HG02798 (cell line): ENCODE data around the gene COL23A1.

Experiments used
- ATAC-seq: cut with Tn5 transposase; IDR thresholded peaks from one replicate; pipeline ENCODE4 v1.9.1; 2021; ENCODE audit warnings: mild to moderate bottlenecking; ENCODE audit not compliant: unreplicated experiment, poor library complexity

The COL23A1 gene

DNA sequence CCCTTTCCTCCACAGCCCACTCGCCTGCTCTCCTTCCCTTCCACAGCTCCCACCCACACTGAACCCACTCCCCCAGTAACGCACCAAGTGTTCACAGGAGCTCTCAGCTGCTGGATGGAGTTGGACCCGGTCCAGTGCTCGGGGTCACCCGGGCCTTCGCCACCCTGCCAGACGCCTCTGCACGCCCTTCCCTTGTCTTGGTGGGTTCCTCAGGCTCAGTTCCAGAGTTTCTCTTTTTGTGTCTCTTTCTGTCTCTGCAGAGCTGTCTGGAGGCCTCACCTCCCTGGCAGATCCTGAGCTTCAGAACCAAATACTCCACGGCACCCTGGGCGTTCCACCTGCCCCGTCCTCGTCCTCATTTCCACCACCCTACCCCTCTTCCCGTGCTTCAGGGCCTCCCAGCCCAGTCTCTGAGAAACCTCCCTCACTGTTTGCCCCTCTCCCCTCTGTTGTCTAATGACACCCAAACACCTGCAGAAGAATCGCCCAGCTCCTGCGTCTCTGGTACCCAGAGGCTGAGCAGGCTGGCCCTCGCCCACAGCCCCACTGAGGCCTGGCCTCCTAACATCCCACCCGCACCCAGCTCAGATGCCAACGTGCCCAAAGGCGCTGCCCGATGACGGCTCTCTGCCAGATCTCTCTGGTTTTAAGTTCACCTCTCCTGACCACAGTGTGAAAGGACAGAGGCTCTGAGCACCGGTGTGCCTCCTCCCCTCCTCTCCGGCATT lies 74.3 kb downstream of the COL23A1 start:
- ATAC-seq, result no peak

DNA sequence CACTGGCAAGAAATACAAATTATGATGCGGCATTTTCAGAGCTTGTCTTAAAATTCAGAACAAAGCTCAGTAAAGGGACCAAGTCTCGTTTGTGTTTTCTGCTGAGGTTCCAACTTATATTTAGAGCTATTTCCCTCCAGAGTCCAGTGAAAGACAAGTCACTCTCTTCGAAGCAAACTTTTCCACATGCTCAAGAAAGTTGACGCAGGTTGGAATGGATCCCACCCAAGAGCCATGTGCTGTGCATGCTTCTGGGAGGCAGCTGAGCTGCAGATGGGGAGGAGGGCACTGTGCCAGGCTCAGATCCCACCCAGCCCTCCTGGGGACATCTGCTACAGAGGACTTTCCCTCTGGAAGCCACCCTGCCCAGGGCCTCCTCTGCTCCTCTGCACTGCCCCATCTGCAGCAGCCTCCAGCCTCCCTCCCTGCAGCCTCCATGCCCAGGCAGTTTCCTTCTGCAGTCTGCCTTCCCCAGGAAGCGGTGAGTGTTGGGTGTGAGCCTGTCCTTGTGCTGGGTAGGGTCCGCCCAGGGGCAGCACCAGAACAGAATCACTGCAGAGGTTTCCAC lies 75.3 kb downstream of the COL23A1 start:
- ATAC-seq, result no peak

DNA sequence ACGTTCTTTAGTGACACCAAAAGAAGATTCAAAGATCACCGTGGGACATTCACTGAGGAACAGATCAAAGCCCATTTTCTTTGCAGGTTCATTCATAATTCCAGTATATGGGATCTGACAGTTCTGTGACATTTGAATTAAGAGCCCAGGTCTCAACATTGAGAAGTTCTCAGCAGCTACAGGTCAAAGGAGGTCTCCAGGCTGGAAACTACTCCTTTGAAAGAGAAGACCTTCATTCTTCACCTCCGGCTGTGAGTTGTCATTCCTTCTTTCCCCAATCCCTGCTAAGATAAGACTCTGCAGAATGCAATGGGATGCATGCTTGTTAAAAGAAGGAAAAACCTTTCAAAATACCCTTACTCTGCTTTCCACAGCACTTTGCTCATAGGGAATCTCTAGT lies 79.0 kb downstream of the COL23A1 start:
- ATAC-seq, result no peak

DNA sequence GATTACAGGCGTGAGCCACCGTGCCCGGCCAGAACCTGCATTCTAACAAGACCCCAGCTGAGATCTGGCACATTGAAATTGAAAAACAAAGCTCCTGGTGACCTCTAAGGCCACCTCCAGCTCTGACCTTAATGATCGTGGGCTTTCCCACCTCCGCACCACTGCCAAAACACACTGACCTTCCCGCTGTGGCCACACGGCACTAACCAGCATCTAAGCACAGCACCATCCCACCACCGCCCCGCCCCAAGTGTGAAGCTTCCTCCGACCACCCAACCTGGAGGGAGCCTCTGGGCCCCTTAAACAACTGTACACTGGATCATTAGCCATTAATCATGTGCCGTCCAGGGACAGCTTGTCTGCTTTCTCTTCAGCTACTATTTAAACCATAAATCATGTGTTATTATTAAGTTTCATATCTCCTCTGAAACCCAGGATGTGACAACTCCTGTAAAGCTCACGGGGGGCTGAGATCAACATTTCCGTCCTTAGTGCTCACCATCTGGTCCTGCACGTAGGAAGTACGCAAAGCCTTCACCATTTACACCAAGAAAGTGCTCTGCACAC lies 80.6 kb downstream of the COL23A1 start:
- ATAC-seq, result no peak

DNA sequence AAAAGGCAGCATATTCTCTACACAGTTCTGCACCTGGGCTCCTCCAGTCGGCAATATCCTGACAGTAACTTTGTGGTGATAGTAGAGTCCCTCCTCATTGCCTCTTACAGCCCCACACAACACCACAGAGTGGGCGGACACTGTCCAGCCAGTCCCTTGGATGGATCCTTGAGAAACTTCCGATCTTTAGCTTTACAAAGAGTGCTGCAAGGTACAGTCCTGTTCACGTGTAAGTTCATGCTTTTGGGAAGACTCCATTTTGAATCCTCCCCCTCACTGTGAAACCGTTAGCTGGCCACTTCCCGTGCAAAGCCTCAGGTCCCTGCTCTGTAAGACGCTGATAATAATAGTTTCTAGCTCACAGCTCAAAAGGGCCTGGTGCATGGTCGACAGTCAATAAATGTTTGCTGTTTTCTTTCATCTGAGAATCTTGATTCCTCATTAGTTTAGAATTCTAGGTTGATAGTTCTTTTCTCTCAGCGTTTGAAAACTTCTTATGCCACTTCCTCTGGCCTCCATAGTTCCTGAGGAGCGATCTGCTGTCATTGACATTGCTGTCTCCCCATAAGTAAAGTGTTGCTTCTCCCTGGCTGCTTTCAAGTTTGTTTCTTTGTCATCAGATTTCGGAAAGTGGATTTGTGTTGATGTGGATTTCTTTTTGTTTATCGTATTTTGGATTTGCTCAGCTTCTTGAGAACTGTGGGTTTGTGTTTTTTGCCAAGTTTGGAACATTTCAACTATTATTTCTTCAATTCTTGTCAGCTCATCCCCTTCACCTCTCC lies 82.9 kb downstream of the COL23A1 start:
- no peak for ATAC-seq

DNA sequence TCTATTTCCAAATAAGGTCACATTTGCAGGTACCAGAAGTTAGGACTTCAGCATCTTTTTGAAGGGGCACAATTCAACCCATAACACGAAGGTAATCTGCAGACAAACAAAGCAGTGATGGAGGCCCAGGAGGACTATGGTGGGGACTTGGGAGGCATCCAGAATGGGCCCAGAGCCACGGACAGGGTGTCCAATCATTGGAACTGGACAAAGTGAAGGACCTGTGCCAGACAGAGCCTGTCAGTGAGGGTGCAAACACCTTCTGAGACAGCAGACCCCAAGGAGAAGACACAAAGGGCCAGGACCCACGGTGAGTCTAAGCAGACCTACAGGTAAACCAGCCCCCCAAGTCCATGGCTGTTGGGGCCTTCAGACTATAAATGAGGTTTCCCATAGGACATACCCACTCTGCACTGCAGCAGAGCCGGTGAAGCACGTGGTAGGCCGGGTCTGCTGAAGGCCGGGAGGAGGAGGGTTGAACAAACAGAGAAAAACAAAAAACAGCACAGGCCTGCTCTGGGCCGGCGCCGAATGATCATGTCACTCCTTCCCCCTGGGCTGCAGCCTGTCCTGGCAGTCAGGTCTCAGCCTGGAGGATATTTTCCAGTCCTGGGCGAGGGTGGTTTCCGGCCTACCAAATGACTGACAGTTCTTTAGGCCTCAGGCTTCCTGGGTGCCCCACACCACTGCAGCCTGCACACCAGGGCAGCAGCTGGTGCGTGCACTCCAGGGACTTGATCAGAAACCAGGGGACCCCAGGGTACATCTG lies 84.4 kb downstream of the COL23A1 start:
- no peak for ATAC-seq

DNA sequence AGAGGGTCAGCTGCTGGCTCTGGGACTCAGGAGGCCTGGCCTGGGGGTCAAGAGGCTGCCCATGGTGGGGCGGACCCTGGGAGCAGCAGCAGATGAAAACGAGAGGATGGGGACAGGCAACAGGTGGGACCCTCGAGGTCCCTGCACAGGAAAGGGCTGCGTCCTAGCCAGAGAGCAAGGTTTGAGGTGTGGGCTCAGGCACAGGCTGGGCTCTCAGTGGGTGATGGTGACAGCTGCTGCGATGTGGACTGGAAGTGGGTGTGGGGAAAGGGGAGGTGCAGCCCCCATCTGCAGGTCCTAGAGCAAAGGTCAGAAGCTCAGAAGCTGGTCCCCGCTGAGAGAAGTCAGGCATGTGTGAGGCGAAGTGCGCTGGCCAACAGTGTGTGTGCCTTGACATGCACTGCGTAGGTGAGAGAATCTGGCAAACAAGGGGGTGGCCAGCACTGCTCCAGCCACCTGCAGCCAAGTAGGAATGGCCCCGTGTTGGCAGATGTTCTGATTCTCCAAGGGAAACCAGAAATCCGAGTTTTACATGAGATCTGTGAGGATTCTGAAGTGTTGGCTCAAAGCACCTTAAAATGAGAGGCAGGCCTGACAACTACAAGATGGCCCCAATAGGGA lies 85.7 kb downstream of the COL23A1 start:
- no peak for ATAC-seq

DNA sequence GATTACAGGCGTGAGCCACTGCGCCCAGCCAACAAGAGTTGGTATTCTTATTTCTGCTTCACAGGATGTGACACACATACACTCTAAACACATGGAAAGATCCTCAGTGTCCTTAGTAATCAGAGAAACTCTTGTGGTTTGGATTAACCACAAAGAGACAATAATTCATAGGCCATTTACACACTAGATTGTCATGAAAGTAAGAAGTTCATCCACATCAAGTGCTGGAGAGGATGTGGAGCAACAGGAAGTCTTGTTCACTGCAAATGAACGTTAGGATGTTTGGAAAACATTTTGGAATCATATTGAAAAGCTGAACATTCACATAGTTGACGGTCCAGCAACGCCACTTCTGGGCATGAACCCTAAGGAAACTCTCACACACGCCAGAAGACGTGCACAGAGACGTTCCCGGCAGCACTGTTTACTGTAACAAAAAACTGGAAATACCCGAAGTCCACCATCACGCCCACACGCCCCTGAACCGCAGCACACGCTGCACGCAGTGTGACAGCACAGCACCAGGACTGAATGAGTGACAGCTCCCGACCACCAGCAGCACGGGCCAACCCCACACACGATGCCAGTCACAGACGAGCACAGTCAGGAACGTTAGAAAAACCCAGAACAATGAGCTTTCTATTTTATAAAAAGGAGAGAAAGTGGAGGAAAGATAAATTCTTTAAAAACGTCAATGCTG lies 87.6 kb downstream of the COL23A1 start:
- ATAC-seq, result no peak

DNA sequence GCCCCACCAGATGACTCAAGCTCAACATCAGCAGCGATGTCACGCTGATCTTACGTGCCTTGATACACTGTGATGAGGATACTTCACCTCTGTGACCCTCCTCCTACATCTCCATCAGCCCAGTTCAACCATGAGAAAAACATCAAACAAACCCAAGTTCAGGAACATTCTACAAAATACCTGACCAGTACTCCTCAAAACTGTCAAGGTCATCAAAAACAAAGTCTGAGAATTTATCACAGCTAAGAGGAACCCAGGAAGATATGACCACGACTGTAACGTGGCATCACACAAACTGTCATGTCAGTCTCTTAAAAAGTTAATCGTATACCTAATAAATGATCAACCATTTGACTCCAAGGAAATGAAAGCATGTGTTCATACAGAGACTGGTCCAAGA lies 90.8 kb downstream of the COL23A1 start:
- ATAC-seq, result no peak

DNA sequence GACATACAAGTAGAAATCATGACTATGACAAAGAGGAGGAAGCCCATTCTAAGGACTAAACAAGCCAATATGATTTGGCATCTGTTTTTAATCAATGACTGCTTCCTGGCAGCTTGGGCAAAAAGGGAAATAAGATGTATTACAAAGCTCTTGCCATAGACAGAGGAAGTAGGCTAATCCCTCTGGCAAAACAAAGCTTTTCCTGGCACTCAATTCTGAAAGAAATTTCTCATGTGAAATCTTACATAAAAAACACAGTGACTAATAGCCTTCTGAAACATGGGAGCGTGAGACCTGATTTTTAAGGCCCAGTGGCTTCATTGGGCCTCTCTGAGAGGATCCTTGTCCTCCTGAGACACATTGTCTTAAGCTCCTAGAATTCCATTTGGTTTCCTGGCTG lies 93.6 kb downstream of the COL23A1 start:
- no peak for ATAC-seq

DNA sequence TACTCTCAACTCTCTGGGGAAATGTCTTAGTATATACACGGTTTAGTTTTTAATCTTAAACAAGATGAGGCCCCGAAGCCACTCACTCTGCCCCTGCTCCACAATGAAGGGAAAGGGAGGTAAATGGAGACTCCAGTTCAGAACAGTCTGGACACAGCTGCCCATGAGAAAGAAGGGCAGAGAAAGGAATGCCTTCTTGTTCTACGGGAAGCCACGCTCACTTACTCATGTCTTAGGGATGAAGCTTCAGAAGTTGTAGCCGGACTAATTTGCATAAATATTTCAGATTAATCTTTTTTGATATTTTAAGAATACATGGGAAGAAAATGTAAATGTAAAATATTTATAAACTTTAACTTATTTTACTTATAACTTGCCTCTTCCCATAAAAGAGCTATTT lies 94.0 kb downstream of the COL23A1 start:
- no peak for ATAC-seq

DNA sequence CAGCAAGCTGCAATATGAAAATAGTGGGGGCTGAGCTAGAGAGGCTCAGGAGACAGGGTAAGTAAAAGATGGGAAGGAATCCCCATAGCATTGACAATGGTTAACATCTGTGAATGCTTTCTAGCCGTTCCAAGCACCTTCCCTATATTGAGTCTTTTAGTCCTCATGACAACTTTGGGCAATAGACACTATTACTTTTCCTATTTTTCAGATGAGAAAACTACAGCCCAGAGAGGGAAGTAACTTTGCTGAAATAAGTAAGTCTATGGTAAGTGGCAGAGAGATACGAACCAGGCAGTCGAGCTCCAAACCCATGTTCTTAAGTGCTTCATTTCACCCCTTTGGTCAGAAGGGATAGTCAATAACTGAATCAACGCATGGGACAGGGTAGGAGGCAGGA lies 94.5 kb downstream of the COL23A1 start:
- ATAC-seq, result no peak

DNA sequence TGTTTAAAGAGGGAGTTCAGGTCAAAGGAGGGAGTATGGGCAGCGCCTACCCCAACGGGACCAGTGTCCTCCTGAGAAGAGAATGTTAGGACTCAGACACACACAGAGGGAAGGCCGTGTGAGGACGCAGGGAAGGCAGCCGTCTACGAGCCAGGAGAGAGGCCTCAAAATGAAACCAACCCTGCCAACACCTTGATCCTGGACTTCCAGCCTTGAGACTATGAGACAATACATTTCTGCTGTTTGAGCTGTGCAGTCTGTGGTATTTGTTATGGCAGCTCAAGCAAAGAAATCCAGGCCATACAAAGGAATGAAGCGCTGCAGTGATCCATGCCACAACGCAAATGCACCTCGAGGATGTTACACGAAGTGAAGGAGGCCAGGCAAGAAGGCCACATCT lies 97.9 kb downstream of the COL23A1 start:
- no peak for ATAC-seq

DNA sequence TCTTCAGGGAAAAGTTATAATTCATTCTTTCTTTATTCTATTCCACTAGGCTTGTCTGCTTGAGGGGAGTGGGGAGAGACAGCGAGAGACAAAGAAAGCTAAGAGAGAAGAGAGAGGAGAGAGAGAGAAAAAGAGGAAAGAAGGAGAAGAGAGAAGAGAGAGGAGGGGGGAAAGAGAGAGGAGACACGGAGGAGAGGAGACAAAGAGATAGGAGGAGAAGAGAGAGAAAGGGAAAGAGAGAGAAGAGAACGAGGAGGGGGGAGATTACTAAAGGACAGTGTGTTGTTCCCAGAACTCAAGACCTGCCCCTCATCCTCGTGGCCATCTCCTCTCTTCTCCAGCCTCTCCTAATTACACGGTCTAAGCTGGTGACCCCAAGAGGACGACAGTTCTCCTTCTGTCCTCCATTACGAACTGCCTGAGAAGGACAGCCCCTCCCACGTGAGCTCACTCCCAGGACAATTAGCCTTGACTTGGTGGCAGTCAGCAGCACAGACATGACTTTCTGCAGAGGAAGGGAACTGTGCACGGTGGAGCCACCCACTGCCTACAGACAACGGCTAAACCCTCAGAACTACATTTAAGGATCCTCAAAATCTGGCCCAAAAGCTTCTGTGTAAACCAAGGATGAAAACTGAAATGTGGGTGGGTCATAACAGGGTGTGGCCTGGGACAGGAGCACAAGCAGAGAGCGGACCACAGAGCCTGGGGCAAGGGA lies 99.1 kb downstream of the COL23A1 start:
- ATAC-seq, result no peak

DNA sequence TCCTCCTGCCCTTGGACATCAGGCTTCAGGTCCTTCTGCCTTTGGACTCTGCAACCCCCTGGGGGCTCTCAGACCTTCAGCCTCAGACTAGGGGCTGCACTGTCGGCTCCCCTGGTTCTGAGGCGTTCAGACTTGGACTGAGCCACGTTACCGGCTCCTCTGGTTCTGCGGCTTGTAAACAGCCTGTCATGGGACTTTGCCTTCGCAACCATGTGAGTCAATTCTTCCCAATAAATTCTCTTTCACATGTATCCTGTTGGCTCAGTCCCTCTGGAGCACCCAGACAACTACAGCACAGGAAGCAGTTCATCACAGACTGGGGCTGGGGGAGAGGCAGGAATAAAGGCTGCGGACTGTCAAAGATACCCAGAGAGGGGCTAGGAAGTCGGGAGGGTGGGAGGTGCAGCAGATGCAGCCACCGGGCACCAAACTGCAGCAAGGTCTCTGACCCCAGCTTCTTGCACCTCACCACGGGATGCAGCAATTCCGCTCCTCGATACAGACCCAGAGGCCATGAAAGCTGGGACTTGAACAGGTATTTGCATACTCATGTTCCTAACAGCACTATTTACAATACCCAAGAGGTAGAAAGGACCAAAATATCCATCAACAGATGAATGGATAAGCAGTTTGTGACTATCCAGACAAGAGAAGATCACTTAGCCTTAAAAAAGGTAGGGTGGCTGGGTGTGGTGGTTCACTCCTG lies 100.8 kb downstream of the COL23A1 start:
- no peak for ATAC-seq

DNA sequence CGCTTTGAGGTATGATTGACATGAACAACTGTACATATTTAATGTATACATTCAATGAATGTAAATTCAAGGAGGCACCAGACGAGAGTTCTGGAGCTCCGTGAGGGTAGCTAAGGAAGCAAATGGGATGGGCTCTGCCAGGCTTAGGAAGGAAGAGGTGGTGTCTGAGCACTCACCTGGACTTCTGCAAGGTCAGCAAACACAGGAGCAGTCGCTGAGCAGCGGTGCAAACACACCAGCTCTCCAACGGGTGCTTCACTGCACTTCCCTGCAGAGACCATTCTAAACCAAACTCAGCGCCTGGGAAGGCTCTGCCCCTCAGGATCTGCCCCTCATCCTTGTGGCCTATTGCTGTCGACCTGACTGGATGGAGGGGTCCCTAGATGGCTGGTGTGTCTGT lies 101.5 kb downstream of the COL23A1 start:
- ATAC-seq, result no peak

DNA sequence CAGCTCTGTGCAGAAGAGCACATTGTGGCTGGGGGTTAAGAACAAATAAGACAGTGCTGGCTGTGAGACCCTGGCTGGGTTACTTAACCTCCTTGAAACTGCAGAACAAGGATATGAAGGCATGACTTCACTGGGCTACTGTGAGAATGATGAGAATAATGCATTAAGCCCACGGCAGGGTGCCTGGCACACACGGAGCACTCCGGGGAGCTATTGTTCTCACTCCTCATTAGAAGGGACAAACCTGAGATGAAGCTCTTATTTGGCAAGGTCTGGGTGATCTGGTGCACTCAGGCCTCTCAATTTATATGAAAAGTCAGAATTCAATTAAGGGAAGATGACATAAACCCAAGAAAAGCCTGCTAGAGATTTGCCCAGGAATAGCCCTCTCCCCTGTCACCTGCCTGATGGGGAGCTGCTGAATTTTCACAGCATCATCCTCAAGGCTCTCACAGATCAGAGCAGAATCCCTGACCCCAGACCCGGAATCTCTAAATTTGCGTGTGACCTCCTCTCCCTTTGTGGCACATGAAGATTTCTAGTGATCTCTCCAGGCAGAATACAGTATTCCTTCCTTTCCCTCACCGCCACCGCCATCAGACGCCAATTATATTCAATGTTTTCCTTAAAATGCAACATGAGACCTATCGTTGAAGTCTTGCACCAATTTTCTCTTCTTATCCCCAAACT lies 102.1 kb downstream of the COL23A1 start:
- no peak for ATAC-seq
